Nephron (organoid): Measurements from ENCODE around the gene PARK7.

Experiments
- H3K27ac Mint-ChIP-seq, 3 experiments: 2 replicates each; pipeline ENCODE4 v1.8.0; 2020; ENCODE audit warnings: mixed read lengths in 3 of 3, mild to moderate bottlenecking in 2 of 3, moderate library complexity in 1 of 3
- H3K27me3 Mint-ChIP-seq: 2 replicates; pipeline ENCODE4 v1.8.0; 2021; ENCODE audit warnings: low read depth, mild to moderate bottlenecking, moderate library complexity, mixed read lengths
- H3K36me3 Mint-ChIP-seq: 2 replicates; pipeline ENCODE4 v1.8.0; 2020; ENCODE audit warnings: low read depth, mixed read lengths
- H3K4me1 Mint-ChIP-seq: 2 replicates; pipeline ENCODE4 v1.8.0; 2020; ENCODE audit warnings: mixed read lengths
- H3K4me3 Mint-ChIP-seq, 3 experiments: 2 replicates each; pipeline ENCODE4 v1.8.0; 2020; ENCODE audit warnings: mild to moderate bottlenecking in 3 of 3, mixed read lengths in 3 of 3, moderate library complexity in 2 of 3
- H3K9me3 Mint-ChIP-seq: 2 replicates; pipeline ENCODE4 v1.8.0; 2020; ENCODE audit warnings: mixed read lengths
- TF ChIP-seq, protein P1 (sequence below), 3 experiments: fragments of 200-600 bp; sonication (generic); IDR thresholded peaks; one replicate each; pipeline ENCODE4 v1.5.0; 2021; ENCODE audit warnings: antibody characterized with exemption in 3 of 3; ENCODE audit not compliant: unreplicated experiment in 3 of 3

The PARK7 gene

DNA sequence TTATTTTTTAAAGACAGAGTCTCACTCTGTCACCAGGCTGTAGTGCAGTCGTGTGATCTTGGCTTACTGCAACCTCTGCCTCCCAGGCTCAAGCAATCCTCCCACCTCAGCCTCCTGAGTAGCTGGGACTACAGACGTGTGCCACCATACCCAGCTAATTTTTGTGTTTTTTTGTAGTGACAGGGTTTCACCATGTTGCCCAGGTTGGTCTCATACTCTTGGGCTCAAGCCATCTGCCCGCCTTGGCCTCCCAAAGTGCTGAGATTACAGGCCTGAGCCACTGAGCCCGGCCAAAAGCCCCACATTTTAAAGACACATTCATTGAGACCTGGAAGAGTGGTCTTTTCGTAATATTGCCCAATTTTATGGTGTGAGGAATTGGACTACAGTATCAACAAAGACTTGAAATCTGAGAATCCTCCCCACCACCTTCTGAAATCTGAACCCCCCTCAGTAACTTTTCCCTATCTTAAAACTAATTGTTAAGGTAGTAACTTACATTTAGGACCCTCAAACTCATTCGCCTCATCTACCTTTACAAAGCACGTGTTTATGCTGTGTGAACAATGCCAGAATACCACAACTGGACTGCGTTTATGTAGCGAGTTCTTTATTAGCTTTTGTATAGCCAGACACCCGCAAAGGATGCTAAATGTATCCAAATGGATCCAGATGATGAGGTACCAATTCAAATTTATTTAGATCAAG is 61.9 kb downstream of the PARK7 start:
- TF ChIP-seq, protein P1, sequence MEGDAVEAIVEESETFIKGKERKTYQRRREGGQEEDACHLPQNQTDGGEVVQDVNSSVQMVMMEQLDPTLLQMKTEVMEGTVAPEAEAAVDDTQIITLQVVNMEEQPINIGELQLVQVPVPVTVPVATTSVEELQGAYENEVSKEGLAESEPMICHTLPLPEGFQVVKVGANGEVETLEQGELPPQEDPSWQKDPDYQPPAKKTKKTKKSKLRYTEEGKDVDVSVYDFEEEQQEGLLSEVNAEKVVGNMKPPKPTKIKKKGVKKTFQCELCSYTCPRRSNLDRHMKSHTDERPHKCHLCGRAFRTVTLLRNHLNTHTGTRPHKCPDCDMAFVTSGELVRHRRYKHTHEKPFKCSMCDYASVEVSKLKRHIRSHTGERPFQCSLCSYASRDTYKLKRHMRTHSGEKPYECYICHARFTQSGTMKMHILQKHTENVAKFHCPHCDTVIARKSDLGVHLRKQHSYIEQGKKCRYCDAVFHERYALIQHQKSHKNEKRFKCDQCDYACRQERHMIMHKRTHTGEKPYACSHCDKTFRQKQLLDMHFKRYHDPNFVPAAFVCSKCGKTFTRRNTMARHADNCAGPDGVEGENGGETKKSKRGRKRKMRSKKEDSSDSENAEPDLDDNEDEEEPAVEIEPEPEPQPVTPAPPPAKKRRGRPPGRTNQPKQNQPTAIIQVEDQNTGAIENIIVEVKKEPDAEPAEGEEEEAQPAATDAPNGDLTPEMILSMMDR (IDR thresholded peaks at IDR 0.05; ENCODE audit: unreplicated experiment in 3 of 3), result no peak
- no peaks in the 10 kb centered on the region for H3K9me3 Mint-ChIP-seq
- peak overlapping the region; percentile 70 to 85 (median 75) for H3K4me3 Mint-ChIP-seq
- H3K27me3 Mint-ChIP-seq, result no peaks in the 10 kb centered on the region
- H3K36me3 Mint-ChIP-seq, result no peaks in the 10 kb centered on the region
- peaks cover 44% of the 10 kb centered on the region for H3K4me1 Mint-ChIP-seq
- peak overlapping the region in 1 of 3 experiments; percentile 14 for H3K27ac Mint-ChIP-seq

DNA sequence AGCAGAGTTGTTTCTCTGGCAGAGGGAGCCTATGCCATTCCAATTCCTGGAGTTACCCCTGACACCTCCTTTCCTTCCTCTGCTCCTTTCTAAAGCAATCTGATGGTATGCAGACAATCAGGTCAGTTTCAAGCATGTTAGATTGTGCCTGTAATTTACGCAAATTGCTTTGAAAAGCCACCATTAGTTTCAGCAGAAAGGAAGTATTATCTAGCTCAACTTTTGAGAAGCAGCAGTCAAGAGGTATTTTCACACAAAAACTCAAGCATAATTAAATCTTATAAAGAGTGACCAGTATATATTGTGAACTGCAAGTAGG is 62.4 kb downstream of the PARK7 start:
- Mint-ChIP-seq H3K4me3 (peak overlapping the region; percentile 62 to 85 (median 75)), H3K36me3 (no peaks in the 10 kb centered on the region), H3K27me3 (no peaks in the 10 kb centered on the region), H3K9me3 (no peaks in the 10 kb centered on the region), H3K27ac (peak overlapping the region in 1 of 3 experiments; percentile 14), H3K4me1 (peaks cover 41% of the 10 kb centered on the region)
- TF ChIP-seq, protein P1 (IDR thresholded peaks at IDR 0.05; ENCODE audit: unreplicated experiment in 3 of 3), result no peak

DNA sequence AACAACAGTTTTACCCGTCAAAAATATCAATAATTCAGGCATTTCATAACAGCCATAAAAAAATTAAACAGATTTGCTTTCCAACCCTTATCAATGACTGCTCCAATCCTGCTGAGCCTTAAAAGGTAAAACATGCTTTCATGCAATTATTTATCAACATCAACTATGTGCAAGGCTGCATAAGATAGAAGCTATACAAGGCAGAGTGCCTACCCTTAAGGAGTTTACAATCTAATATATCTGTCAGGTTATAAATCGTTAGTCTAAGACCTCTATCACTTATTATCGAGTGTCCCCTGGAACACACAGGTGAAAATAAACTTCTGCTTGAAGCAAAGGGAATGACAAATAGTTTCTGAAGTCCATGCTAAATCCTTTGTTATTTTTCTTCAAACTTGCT is 62.8 kb downstream of the PARK7 start:
- TF ChIP-seq, protein P1 (IDR thresholded peaks at IDR 0.05; ENCODE audit: unreplicated experiment in 3 of 3), result no peak
- Mint-ChIP-seq H3K27ac (no peak overlapping the region), H3K4me3 (peak overlapping the region; percentile 62 to 85 (median 75)), H3K27me3 (no peaks in the 10 kb centered on the region), H3K36me3 (no peaks in the 10 kb centered on the region), H3K4me1 (peaks cover 38% of the 10 kb centered on the region), H3K9me3 (no peaks in the 10 kb centered on the region)

DNA sequence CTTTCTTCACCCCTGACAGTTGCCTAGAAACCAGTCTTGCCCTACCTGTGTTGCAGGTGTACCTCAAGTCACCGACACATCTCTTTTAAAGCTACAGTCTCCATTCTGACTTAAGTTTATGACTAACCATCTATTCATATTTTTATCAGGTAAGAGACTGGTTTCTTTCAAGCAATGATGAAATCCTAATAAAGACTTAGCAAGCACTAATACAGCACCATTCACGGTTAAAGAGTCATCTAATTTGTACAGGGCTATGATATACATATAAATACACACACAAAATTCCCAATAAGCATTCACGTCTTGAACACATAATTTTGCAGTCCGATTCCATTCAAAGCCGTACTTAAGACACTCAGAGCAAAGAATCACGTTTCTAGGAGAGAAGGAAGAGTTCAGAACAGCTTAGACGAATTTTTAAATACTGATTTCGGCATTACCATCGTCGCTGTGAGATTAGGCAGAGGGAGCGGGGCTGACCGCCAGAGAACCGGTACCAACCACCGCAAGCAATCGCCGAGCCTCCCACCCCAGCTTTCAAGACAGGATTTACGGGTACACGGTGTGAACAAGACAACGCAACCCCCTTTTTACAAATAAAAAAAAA is 63.7 kb downstream of the PARK7 start:
- Mint-ChIP-seq H3K4me1 (peaks cover 34% of the 10 kb centered on the region), H3K4me3 (peak overlapping the region; percentile 85 to 91 (median 89)), H3K9me3 (no peaks in the 10 kb centered on the region), H3K27ac (peak overlapping the region; percentile 65 to 83 (median 78)), H3K36me3 (no peaks in the 10 kb centered on the region), H3K27me3 (peaks cover 2% of the 10 kb centered on the region)
- TF ChIP-seq, protein P1 (IDR thresholded peaks at IDR 0.05; ENCODE audit: unreplicated experiment in 3 of 3), result no peak

DNA sequence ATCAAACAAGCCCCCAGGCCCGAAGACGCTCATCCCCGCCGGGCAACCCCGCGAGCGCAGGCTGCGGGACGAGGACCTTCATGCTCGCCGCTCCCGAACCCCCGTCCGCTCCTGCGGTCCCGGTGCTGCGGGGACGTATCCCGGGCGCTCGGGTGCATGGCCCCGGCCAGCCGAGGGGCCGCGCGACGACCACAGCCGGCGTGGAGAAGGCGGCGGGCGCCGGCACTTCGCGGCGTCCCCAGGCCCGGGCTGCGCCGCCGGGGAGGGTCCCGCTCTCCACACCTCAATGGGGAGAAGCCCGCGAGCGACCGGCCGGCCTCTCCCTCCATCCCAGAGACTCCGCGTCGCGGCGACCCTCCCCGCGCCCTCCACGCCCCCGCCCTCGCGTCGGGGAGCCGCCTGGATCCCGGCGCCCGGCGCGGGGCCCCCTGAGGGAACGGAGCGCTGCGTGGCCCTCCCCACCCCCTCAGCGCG is 64.2 kb downstream of the PARK7 start:
- H3K27me3 Mint-ChIP-seq, result peaks cover 3% of the 10 kb centered on the region

More for the DNA sequence above, 64.2 kb downstream of the PARK7 start:
- Mint-ChIP-seq H3K27ac (peak overlapping the region; percentile 65 to 83 (median 78)), H3K9me3 (no peaks in the 10 kb centered on the region), H3K4me1 (peaks cover 34% of the 10 kb centered on the region), H3K4me3 (peak overlapping the region; percentile 85 to 91 (median 89)), H3K36me3 (no peaks in the 10 kb centered on the region)
- TF ChIP-seq, protein P1 (IDR thresholded peaks at IDR 0.05; ENCODE audit: unreplicated experiment in 3 of 3), result no peak
